OCI-LY1 (cell line): ENCODE data around the gene PAH.

Source experiments
- EZH2 ChIP-seq: fragments of 200-600 bp; sonication (generic), shearing (Covaris generic); IDR thresholded peaks from 2 replicates; pipeline ENCODE4 v1.8.0; 2017; ENCODE audit warnings: borderline replicate concordance, mixed run types, mild to moderate bottlenecking, antibody characterized with exemption, low read length, moderate library complexity, mixed read lengths
- TF ChIP-seq, protein P1 (sequence below): fragments of 200-600 bp; sonication (generic), shearing (Covaris generic); IDR thresholded peaks from 2 replicates; pipeline ENCODE4 v1.5.1; 2017; ENCODE audit warnings: mild to moderate bottlenecking, antibody characterized with exemption, low read length, moderate library complexity, mixed read lengths

DNA sequence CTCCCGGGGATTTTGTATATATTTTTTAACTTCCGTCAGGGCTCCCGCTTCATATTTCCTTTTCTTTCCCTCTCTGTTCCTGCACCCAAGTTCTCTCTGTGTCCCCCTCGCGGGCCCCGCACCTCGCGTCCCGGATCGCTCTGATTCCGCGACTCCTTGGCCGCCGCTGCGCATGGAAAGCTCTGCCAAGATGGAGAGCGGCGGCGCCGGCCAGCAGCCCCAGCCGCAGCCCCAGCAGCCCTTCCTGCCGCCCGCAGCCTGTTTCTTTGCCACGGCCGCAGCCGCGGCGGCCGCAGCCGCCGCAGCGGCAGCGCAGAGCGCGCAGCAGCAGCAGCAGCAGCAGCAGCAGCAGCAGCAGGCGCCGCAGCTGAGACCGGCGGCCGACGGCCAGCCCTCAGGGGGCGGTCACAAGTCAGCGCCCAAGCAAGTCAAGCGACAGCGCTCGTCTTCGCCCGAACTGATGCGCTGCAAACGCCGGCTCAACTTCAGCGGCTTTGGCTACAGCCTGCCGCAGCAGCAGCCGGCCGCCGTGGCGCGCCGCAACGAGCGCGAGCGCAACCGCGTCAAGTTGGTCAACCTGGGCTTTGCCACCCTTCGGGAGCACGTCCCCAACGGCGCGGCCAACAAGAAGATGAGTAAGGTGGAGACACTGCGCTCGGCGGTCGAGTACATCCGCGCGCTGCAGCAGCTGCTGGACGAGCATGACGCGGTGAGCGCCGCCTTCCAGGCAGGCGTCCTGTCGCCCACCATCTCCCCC, 41.2 kb upstream of the PAH start:
- TF ChIP-seq, protein P1, sequence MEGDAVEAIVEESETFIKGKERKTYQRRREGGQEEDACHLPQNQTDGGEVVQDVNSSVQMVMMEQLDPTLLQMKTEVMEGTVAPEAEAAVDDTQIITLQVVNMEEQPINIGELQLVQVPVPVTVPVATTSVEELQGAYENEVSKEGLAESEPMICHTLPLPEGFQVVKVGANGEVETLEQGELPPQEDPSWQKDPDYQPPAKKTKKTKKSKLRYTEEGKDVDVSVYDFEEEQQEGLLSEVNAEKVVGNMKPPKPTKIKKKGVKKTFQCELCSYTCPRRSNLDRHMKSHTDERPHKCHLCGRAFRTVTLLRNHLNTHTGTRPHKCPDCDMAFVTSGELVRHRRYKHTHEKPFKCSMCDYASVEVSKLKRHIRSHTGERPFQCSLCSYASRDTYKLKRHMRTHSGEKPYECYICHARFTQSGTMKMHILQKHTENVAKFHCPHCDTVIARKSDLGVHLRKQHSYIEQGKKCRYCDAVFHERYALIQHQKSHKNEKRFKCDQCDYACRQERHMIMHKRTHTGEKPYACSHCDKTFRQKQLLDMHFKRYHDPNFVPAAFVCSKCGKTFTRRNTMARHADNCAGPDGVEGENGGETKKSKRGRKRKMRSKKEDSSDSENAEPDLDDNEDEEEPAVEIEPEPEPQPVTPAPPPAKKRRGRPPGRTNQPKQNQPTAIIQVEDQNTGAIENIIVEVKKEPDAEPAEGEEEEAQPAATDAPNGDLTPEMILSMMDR, result no peak
- TF ChIP-seq EZH2, result no peak
